ENCODE results near the gene CIROP.

The CIROP gene

GRCh38 chr14:23101986-23102625 lies 2.7 kb downstream of the CIROP start:
- DNase-seq (ENCODE audit: low read depth), result no peak
- no peak overlapping the region for H3K4me3 ChIP-seq (ENCODE audit: low read depth, low read length)
- TF ChIP-seq, protein P1, sequence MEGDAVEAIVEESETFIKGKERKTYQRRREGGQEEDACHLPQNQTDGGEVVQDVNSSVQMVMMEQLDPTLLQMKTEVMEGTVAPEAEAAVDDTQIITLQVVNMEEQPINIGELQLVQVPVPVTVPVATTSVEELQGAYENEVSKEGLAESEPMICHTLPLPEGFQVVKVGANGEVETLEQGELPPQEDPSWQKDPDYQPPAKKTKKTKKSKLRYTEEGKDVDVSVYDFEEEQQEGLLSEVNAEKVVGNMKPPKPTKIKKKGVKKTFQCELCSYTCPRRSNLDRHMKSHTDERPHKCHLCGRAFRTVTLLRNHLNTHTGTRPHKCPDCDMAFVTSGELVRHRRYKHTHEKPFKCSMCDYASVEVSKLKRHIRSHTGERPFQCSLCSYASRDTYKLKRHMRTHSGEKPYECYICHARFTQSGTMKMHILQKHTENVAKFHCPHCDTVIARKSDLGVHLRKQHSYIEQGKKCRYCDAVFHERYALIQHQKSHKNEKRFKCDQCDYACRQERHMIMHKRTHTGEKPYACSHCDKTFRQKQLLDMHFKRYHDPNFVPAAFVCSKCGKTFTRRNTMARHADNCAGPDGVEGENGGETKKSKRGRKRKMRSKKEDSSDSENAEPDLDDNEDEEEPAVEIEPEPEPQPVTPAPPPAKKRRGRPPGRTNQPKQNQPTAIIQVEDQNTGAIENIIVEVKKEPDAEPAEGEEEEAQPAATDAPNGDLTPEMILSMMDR (IDR thresholded peaks at IDR 0.05; ENCODE audit: insufficient read depth, low read depth, low read length, missing control alignments), result no peak

DNA sequence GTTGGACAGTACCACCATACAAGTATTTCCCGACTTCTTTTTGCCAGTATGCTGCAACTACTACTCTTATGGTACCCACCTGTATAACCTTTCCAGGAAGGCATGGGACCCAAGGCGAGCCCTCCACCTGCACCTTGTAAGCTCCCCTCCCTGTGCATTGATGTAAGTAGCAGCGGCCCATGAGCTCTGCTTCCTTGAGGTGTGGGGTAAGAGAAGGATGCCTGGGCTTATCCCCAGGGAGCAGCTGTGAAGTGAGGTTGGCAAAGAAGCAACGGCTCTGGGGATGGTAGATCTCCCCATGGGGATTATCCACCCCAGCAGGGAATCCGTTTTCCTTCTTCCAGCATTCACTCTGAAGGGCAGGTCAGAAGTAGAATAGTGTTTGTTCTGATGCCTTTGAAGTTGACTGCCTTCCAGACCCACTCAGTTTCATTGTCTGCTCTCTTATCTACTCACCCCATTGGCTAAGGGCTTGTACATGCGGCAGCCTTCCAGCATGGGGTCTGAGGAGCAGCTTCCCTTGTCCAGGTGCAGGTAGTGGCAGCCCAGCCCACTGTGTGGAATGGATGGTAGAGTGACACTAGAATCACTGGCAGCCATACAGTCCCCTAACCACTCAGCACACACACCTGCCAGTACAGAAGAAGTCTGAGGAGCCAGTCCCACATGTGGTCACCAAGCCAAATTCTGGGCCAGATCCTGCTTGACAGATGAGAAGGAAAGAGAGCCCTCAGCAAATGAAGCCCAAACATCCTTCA lies 3.4 kb downstream of the CIROP start:
- no peak overlapping the region for H3K4me3 ChIP-seq (ENCODE audit: low read depth, low read length)
- TF ChIP-seq, protein P1 (IDR thresholded peaks at IDR 0.05; ENCODE audit: insufficient read depth, low read depth, low read length, missing control alignments), result no peak
- no peak for DNase-seq (ENCODE audit: low read depth)

GRCh38 chr14:23099212-23099861 lies 5.5 kb downstream of the CIROP start:
- no peak for DNase-seq (ENCODE audit: low read depth)
- TF ChIP-seq, protein P1 (IDR thresholded peaks at IDR 0.05; ENCODE audit: insufficient read depth, low read depth, low read length, missing control alignments), result no peak
- H3K4me3 ChIP-seq (ENCODE audit: low read depth, low read length), result no peak overlapping the region

DNA sequence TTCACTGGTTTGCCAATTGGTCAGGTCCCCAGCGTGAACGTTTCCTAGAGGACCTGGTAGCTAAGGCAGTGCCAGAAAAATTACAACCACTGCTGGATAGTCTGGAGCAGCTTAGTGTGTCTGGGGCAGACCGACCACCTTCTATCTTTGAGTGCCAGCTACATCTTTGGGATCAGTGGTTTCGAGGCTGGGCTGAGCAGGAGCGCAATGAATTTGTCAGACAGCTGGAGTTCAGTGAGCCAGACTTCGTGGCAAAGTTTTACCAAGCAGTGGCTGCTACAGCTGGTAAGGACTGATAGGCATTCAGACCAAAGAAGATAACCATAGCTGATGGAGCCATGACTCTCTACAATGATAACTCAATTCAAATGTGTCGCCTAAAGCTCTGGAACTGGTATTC lies 7.0 kb downstream of the CIROP start:
- no peak for DNase-seq (ENCODE audit: low read depth)
- TF ChIP-seq, protein P1 (IDR thresholded peaks at IDR 0.05; ENCODE audit: insufficient read depth, low read depth, low read length, missing control alignments), result no peak
- no peak overlapping the region for H3K4me3 ChIP-seq (ENCODE audit: low read depth, low read length)

DNA sequence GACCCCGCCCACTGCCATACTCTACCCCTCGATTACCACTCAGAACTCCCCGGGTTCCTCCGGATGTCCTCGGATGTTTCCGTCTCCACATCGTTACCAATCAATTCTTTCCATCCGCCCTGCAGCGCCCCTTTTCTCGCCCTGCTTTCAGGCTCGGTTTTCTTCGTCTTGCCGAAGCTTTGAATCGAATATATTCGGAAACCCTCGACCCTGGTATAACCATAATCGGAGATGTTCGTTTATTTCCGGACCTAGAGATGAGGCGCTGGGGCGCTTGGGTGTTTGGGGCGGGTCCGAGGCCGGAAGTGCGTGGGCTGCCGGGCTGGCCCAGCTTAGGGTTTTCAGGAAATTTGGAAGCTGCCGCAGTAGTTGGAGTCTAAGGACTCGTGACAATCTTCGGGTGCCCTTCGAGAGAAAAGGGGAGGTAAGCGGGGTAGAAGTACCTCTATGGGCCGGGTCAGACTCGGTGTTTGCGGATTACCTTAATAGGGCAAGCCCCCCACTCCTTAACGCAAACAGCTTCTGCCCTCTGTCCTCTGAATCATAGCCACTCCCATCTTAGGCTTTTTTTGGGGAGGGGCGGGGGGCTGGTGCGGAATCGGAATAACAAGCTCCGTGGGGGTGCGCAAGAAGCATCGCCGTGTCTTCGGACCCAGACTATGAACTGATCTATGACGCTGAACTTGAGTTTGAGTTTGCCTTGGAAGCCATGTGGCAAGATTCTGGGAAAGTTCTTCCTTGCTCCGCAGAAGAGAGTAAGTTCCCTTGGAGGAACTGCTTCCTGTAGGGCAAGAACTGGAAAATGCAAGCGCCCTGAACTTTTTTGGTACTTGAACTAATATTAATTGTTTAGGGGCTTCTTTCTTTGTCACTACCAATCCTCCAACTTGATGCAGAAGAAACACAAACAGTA lies 9.3 kb downstream of the CIROP start, which contains the start of gene C14orf119:
C14orf119 (plus strand) TSS at position 310 of the 913 bp plus-strand sequence. CDS start 2,154 bp downstream, outside the sequence.
- TF ChIP-seq, protein P1 (IDR thresholded peaks at IDR 0.05; ENCODE audit: insufficient read depth, low read depth, low read length, missing control alignments), result no peak
- DNase-seq (ENCODE audit: low read depth), result peak; percentile 99
- H3K4me3 ChIP-seq (ENCODE audit: low read depth, low read length), result peak within 1 kb of the TSS; percentile 95

DNA sequence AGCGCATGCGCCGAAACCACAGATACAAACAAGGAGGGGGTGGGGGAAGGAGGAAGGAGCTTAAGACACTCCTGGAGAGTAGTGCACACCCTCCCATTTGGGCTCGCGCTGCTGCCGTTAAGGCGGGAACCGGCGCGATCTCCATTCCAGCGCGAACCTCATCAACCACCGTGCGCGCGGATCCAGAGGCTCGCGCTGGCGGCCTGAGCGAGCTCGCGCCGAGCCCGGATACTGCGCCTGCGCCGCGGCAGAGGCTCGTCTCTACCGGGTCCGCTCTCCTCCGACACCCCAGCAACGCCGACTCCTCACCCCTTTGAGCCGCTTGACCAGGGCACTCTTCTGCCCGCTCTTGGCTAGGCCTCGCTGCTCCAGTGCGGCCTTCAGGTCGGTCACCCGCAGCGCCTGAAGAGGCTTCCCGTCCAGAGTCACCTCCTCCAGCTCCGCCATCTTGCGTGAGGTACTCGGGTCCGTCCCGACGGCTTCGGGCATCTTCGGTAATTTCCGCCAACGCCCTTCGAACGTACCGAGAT lies 10.1 kb downstream of the CIROP start, which contains the start of gene ACIN1:
ACIN1 (minus strand) TSS at position 471 of the 530 bp plus-strand sequence; CDS start at position 447, 24 bp downstream.
- peak within 1 kb of the TSS; percentile 95 for H3K4me3 ChIP-seq (ENCODE audit: low read depth, low read length)
- DNase-seq (ENCODE audit: low read depth), result peak; percentile 92
- TF ChIP-seq, protein P1 (IDR thresholded peaks at IDR 0.05; ENCODE audit: insufficient read depth, low read depth, low read length, missing control alignments), result no peak

Data from GM12865 (cell line).